Measurements from ENCODE around the gene PNMA3.

Gene PNMA3

GRCh38 chrX:153061732-153062131, 5.5 kb downstream of the PNMA3 start:
- no peaks in the 10 kb centered on the region for H3K79me2 ChIP-seq (ENCODE audit: insufficient read depth, low read length)
- H2AFZ ChIP-seq (ENCODE audit: low read depth, low read length, severe bottlenecking), result no peak overlapping the region
- H3F3A ChIP-seq (ENCODE audit: insufficient read depth), result no peaks in the 10 kb centered on the region
- no peaks in the 10 kb centered on the region for H3K9me2 ChIP-seq (replicated peaks; ENCODE audit: insufficient read depth, low read length)
- no peaks in the 10 kb centered on the region for H3K27me3 ChIP-seq (ENCODE audit: low read length)
- H3K36me3 ChIP-seq (ENCODE audit: low read length), result no peaks in the 10 kb centered on the region
- no peak overlapping the region for H3K4me2 ChIP-seq (ENCODE audit: low read depth, low read length, poor library complexity, severe bottlenecking)
- H4K20me1 ChIP-seq (ENCODE audit: low read depth, low read length), result no peaks in the 10 kb centered on the region
- H3K9me3 ChIP-seq (ENCODE audit: insufficient read depth, low read length), result no peaks in the 10 kb centered on the region
- H3K9ac ChIP-seq (ENCODE audit: low read length), result no peak overlapping the region
- no peak for TF ChIP-seq EZH2phosphoT487 (conservative IDR thresholded peaks at IDR 0.05; ENCODE audit: low read length)
- TF ChIP-seq CTCF (IDR thresholded peaks at IDR 0.05; ENCODE audit: insufficient read depth, low read length, poor library complexity, severe bottlenecking), result no peak
- H3K27ac ChIP-seq (ENCODE audit: low read depth, low read length), result no peak overlapping the region
- H3K4me3 ChIP-seq (ENCODE audit: insufficient read depth, low read length, poor library complexity, severe bottlenecking), result no peak overlapping the region

- Histone ChIP-seq H3K4me3 (ENCODE audit: insufficient read depth, low read length, poor library complexity, severe bottlenecking) (no peak overlapping the region), H4K20me1 (ENCODE audit: low read depth, low read length) (no peaks in the 10 kb centered on the region), H3K9ac (ENCODE audit: low read length) (no peak overlapping the region), H3K36me3 (ENCODE audit: low read length) (no peaks in the 10 kb centered on the region), H3K79me2 (ENCODE audit: insufficient read depth, low read length) (no peaks in the 10 kb centered on the region), H3K27me3 (ENCODE audit: low read length) (no peaks in the 10 kb centered on the region), H2AFZ (ENCODE audit: low read depth, low read length, severe bottlenecking) (no peak overlapping the region), H3K9me2 (replicated peaks; ENCODE audit: insufficient read depth, low read length) (no peaks in the 10 kb centered on the region), H3K27ac (ENCODE audit: low read depth, low read length) (no peak overlapping the region), H3K9me3 (ENCODE audit: insufficient read depth, low read length) (no peaks in the 10 kb centered on the region), H3K4me2 (ENCODE audit: low read depth, low read length, poor library complexity, severe bottlenecking) (no peak overlapping the region), H3F3A (ENCODE audit: insufficient read depth) (no peaks in the 10 kb centered on the region)
- no peak for TF ChIP-seq EZH2phosphoT487 (conservative IDR thresholded peaks at IDR 0.05; ENCODE audit: low read length)
- TF ChIP-seq CTCF (IDR thresholded peaks at IDR 0.05; ENCODE audit: insufficient read depth, low read length, poor library complexity, severe bottlenecking), result no peak
Measured at GRCh38 chrX:153063315-153063714, 7.0 kb downstream of the PNMA3 start.

- Histone ChIP-seq H3K4me3 (ENCODE audit: insufficient read depth, low read length, poor library complexity, severe bottlenecking) (no peak overlapping the region), H3K9me3 (ENCODE audit: insufficient read depth, low read length) (no peaks in the 10 kb centered on the region), H2AFZ (ENCODE audit: low read depth, low read length, severe bottlenecking) (no peak overlapping the region), H3K9me2 (replicated peaks; ENCODE audit: insufficient read depth, low read length) (no peaks in the 10 kb centered on the region), H3K79me2 (ENCODE audit: insufficient read depth, low read length) (no peaks in the 10 kb centered on the region), H3K4me2 (ENCODE audit: low read depth, low read length, poor library complexity, severe bottlenecking) (no peak overlapping the region), H3K9ac (ENCODE audit: low read length) (no peak overlapping the region), H3K36me3 (ENCODE audit: low read length) (no peaks in the 10 kb centered on the region), H4K20me1 (ENCODE audit: low read depth, low read length) (no peaks in the 10 kb centered on the region), H3K27ac (ENCODE audit: low read depth, low read length) (no peak overlapping the region), H3K27me3 (ENCODE audit: low read length) (no peaks in the 10 kb centered on the region), H3F3A (ENCODE audit: insufficient read depth) (no peaks in the 10 kb centered on the region)
- TF ChIP-seq EZH2phosphoT487 (conservative IDR thresholded peaks at IDR 0.05; ENCODE audit: low read length) (no peak), CTCF (IDR thresholded peaks at IDR 0.05; ENCODE audit: insufficient read depth, low read length, poor library complexity, severe bottlenecking) (no peak)
Measured at GRCh38 chrX:153064061-153064460, 7.8 kb downstream of the PNMA3 start.
